NCI-H2196 (cell line): ENCODE results near the gene COL19A1.
"Not testable (repeated sequence)": the region's sequence is repeated elsewhere in the genome, so short reads cannot be mapped to it uniquely, and the experiment has no call there.

ENCODE experiments used
- DNase-seq: peaks from one replicate; lab custom pipeline; 2025; ENCODE audit not compliant: unreplicated experiment; lab: John Stamatoyannopoulos, UW

COL19A1 gene

DNA sequence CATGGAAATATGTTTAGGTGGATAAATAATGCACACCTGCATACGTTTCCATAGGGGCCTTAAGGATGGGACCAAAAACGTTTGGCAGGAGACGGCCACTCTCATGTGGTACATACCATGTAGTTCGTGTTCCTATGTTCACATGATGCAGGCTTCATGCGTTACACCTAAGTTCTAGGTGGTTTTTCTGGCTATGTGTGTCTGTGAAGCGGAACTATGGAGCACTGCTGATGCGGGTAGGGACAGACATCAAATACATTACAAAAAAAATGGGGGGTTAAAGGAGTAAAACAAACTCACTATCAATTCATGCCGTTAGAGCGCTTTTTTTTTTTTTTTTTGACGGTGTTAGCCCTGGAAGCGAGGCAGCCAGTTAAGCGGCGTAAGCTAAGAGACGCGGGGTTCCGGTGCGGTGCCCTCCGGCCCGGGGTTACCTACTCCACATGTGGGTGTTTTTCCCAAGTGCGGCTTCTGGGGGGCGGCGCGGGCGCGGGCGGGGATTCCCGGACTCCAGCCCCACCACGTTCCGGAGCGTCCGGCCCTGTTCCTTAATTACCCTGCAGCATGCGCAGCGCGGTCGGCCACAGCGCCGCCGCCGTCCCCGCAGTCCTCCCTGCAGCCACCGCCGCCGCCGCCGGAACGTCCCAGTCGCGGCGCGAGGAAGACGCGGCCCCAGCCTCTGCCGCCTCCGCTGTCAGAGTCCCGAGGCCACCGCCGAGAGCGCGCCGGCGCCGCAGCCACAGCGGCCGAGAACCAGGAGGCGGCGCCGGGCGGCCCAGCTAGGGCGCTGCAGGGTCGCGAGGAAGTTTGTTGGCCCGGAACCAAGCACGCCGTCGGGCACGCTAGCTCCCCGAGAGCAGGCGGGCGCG, 648 bp downstream of the COL19A1 start:
- no peak for DNase-seq

- DNase-seq = no peak
These were observed 1.3 kb downstream of the COL19A1 start for GRCh38 chr6:69867639-69867976.

- DNase-seq = no peak
These were observed 2.0 kb downstream of the COL19A1 start for GRCh38 chr6:69868252-69868804.

- DNase-seq = no peak
These were observed 2.6 kb downstream of the COL19A1 start for GRCh38 chr6:69868961-69869360.

GRCh38 chr6:69871107-69871506, 4.8 kb downstream of the COL19A1 start:
- no peak for DNase-seq

- no peak for DNase-seq
These were observed 6.9 kb downstream of the COL19A1 start for GRCh38 chr6:69873291-69873690.

DNA sequence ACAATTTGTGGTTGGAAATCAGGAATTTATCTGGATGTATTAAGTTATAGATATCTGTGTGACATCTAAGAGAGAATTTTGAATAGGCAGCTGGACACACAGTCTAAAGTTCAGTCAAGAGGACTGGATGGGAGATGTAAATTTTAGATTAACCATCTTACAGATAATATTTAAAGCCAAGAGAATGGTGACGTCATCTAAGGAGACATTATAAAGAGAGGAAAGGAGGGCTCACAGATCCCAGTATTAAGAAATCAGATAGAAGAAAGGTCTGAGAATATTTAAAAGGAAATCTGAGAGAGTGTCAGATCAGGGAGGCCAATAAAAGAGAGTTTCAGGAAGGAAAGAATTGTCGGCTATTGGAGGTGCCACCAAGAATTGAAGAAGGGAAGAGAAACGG, 9.4 kb downstream of the COL19A1 start:
- DNase-seq = no peak

GRCh38 chr6:69878795-69879194, 12.4 kb downstream of the COL19A1 start:
- no peak for DNase-seq

GRCh38 chr6:69880601-69881000, 14.2 kb downstream of the COL19A1 start:
- DNase-seq = no peak

GRCh38 chr6:69881322-69882151, 15.2 kb downstream of the COL19A1 start:
- DNase-seq = no peak

DNA sequence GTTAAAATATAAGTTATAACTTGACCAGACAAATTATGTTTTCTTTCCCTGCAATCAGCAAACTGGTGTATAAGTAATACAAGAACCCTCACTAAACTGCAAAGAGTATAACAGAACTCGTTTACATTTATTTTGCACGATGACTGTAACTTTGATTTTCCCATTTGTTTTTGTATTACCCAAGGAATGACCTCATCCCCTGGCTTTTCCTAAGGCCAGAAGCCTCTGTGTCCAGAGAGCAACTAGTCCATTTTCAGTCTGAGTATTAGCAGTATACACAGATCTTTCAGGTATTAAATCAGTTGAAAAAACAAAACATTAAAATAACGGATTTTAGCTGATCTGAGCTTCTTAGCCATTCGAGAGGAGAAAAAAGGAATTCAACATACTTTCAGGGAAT, 17.2 kb downstream of the COL19A1 start:
- DNase-seq = no peak

DNA sequence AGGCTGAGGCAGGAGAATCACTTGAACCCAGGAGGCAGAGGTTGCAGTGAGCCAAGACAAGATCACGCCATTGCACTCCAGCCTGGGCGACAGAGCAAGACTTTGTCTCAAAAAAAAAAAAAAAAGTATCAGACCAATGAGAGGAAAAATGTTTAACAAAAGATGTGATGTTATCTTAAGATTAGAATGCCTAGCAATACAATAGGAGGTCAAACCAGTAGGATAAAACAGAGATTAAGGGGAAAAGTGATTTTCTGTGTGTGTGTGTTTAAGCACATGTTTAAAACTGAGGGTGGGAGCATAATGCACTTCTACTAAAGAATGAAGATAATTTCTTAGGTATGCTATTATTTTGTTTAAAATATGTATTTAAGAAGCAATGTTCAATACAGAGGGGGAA, 17.9 kb downstream of the COL19A1 start:
- no peak for DNase-seq

- DNase-seq = no peak
These were observed 20.7 kb downstream of the COL19A1 start for GRCh38 chr6:69887026-69887425.

- no peak for DNase-seq
These were observed 21.5 kb downstream of the COL19A1 start for GRCh38 chr6:69887714-69888345.

DNA sequence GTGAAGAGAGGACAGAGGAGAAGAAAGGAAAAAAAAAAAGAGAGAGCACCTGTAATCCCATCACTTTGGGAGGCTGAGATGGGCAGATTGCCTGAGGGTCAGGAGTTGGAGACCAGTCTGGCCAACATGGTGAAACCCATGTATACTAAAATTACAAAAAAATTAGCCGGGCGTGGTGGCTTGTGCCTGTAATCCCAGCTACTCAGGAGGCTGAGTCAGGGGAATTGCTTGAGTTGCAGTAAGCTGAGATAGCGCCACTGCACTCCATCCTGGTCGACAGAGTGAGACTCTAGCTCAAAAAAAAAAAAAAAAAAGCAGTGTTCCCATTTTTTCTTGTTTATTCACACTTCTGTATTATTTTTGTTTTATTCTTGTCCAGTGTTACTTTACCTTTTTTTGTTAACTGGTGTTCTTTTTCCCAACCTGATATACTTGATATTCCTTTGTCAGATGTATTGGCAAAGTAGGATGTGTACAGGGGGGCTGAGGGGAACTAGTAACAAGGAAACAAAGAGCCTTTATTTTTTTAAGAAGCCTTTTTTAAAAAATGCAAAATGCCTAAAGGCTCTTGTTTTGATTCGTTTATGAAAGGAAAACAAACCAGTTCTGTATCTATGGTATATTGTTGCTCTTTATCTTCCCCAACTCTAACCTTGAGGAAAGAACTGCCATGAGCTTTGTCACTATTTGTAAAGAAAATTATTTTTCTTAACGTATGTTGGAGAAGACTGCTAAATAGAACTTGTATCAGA, 22.3 kb downstream of the COL19A1 start:
- no peak for DNase-seq

GRCh38 chr6:69889234-69889974, 23.0 kb downstream of the COL19A1 start:
- not testable (repeated sequence) for DNase-seq

- not testable (repeated sequence) for DNase-seq
These were observed 26.2 kb downstream of the COL19A1 start for GRCh38 chr6:69892561-69892960.

DNA sequence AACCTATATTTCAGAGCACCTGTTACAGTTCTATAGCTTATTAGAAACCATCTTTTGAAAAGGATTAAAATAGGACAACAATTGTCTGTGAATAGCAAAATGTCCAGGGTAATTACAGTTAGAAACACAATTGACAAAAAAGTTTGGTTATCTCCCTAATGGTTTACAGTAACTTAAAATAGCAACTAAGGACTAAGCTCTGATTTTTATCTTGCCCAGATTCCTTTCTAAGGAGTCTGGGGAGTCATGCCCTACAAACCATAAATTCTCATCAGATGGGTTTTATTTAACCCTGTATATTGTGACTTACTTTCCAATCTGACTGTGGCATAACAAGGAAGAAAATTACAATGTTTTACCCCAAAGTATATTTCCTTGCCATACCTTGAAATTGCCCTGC, 26.9 kb downstream of the COL19A1 start:
- not testable (repeated sequence) for DNase-seq

DNA sequence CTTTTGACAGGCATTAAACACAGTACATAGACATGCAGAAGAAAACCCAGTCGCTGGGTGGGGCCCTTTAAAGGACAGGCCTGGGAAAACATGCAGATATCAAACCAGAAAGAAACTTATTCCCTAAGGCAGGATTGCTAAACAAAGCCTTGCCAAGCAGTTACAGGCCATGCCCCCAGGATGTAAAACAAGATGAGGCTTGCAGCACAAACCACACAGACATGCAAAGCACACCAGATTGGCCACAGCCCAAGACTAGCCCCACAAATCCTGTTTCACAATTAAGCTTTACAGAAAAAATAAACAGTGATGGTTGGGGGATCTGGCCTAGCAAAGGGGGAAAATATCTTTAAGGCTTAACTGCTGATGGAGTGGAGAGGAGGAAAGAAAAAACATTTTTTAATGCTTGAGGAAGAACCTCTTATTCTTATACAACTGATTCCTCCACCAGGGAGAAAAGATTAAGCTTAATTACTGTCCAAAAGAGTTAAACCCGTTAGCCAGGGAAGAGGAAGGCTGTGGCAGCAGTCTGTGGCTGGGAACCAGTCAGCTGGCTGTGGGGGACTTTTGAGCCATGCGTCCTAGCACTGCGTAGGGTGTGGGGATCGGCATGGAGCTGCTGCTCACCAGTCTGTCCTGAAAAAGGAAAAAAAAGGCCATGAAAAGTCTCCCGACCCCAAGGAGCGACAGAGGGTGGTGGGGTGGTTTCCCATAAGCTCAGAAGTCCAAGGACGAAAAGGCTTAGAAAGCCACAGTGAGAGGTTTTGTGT, 28.4 kb downstream of the COL19A1 start:
- DNase-seq = no peak
